ENCODE data around the gene CCDC172.

DNA sequence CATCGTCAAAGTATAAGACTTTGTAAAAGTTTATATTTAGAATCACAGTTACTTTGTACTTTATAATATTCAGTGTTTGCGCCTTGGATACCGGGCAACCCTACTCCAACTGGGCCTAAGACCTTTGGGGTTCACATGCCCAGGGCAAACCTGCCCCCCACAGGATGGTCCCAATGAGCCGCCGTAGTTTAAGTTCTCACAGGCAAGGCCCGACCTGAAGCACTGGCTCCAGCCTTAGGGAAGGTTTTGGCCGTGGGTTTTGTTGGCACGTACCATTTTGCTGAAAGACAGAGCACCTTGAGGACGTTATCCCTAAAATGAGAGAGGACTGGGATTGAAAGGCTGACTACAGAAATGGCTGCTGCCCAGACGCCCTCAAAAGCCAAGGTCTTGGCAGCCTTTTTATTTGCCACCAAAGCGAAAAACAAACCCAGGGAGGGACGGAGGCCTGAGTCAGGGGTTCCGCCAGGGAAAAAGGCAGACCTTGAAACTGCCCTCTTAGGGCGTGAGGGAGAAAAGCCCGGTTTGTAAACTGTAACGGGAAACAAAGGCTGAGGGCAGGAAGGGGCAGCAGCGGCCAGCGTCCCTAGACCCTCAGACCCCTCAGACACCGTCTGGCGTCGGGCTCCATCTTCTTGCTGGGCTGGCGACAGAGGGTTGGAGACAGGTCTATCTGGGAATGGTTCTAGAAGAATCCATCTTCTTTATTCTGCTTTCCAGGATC is at the start of gene CCDC172:
- no peak for TF ChIP-seq POLR2A (IDR thresholded peaks at IDR 0.05; ENCODE audit: low read depth, low read length)
- TF ChIP-seq, protein P1, sequence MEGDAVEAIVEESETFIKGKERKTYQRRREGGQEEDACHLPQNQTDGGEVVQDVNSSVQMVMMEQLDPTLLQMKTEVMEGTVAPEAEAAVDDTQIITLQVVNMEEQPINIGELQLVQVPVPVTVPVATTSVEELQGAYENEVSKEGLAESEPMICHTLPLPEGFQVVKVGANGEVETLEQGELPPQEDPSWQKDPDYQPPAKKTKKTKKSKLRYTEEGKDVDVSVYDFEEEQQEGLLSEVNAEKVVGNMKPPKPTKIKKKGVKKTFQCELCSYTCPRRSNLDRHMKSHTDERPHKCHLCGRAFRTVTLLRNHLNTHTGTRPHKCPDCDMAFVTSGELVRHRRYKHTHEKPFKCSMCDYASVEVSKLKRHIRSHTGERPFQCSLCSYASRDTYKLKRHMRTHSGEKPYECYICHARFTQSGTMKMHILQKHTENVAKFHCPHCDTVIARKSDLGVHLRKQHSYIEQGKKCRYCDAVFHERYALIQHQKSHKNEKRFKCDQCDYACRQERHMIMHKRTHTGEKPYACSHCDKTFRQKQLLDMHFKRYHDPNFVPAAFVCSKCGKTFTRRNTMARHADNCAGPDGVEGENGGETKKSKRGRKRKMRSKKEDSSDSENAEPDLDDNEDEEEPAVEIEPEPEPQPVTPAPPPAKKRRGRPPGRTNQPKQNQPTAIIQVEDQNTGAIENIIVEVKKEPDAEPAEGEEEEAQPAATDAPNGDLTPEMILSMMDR (conservative IDR thresholded peaks at IDR 0.05; ENCODE audit: low read depth, low read length), result no peak
- no peak for TF ChIP-seq FOS (IDR thresholded peaks at IDR 0.05; ENCODE audit: low read depth, low read length)
- TF ChIP-seq MAFK (IDR thresholded peaks at IDR 0.05; ENCODE audit: low read depth, low read length), result no peak
- TF ChIP-seq CEBPB (IDR thresholded peaks at IDR 0.05; ENCODE audit: low read depth, low read length), result no peak
- no peak for TF ChIP-seq BHLHE40 (IDR thresholded peaks at IDR 0.05; ENCODE audit: low read depth, low read length)
- TF ChIP-seq RAD21 (IDR thresholded peaks at IDR 0.05; ENCODE audit: low read length), result no peak
- no peak for TF ChIP-seq RFX5 (IDR thresholded peaks at IDR 0.05; ENCODE audit: low read depth, low read length)

Measured in IMR-90 (cell line).